Loucy (cell line): ENCODE data around the gene GOLGA6D.
"Not testable (repeated sequence)": the region's sequence is repeated elsewhere in the genome, so short reads cannot be mapped to it uniquely, and the experiment has no call there.

ENCODE experiments used
- CTCF ChIP-seq: fragments of 200-600 bp; sonication (generic); conservative IDR thresholded peaks from 2 replicates; pipeline ENCODE4 v1.5.1; 2014; ENCODE audit warnings: mild to moderate bottlenecking, antibody characterized with exemption, low read length
- EZH2phosphoT487 ChIP-seq: fragments of 200-600 bp; IDR thresholded peaks from 2 replicates; pipeline ENCODE4 v1.6.1; 2018; ENCODE audit warnings: antibody characterized with exemption, mild to moderate bottlenecking, moderate library complexity, borderline replicate concordance

GRCh38 chr15:75319231-75319897 is 36.7 kb downstream of the GOLGA6D start:
- not testable (repeated sequence) for TF ChIP-seq CTCF, EZH2phosphoT487
